IPS-15b (cell line): ENCODE results near the gene ATP5PD.
"Not testable (repeated sequence)": the region's sequence is repeated elsewhere in the genome, so short reads cannot be mapped to it uniquely, and the experiment has no call there.

Experiments used
- H3K27me3 ChIP-seq: one replicate; pipeline ENCODE4 v1.6.1; 2013; ENCODE audit warnings: low read length; ENCODE audit not compliant: control insufficient read depth, insufficient read depth
- H3K36me3 ChIP-seq: one replicate; pipeline ENCODE4 v1.6.1; 2013; ENCODE audit warnings: low read length; ENCODE audit not compliant: control insufficient read depth, insufficient read depth
- H3K4me1 ChIP-seq: one replicate; pipeline ENCODE4 v1.6.1; 2013; ENCODE audit warnings: mild to moderate bottlenecking, low read length; ENCODE audit not compliant: control insufficient read depth, insufficient read depth
- H3K4me3 ChIP-seq: one replicate; pipeline ENCODE4 v1.5.1; 2013; ENCODE audit warnings: low read depth, low read length
- H3K9ac ChIP-seq: one replicate; pipeline ENCODE4 v1.6.1; 2013; ENCODE audit warnings: low read depth, mild to moderate bottlenecking, low read length
- H3K9me3 ChIP-seq: one replicate; pipeline ENCODE4 v1.6.1; 2013; ENCODE audit warnings: mild to moderate bottlenecking, low read length; ENCODE audit not compliant: control insufficient read depth, insufficient read depth

ATP5PD gene

DNA sequence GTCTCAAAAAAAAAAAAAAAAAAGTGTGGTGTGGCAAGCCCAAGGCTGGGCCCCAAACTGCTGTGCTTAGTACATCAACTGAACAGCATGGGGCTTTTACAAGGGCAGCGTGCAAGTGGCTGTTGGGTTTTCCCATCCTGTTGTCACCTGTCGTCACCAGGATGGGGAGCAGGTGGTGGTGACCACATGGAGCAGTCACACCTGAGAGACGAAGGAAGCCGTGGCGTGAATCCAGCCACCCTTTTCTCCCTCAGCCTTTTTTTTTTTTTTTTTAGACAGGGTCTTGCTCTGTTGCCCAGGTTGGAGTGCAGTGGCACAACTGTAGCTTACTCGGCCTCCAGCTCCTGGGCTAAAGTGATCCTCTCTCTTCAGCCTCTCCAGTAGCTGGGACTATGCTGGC lies 38.4 kb downstream of the ATP5PD start:
- Histone ChIP-seq H3K9me3 (no peaks in the 10 kb centered on the region), H3K4me1 (peaks cover 5% of the 10 kb centered on the region), H3K9ac (no peak overlapping the region), H3K27me3 (no peaks in the 10 kb centered on the region), H3K4me3 (no peak overlapping the region), H3K36me3 (peaks cover 7% of the 10 kb centered on the region)

DNA sequence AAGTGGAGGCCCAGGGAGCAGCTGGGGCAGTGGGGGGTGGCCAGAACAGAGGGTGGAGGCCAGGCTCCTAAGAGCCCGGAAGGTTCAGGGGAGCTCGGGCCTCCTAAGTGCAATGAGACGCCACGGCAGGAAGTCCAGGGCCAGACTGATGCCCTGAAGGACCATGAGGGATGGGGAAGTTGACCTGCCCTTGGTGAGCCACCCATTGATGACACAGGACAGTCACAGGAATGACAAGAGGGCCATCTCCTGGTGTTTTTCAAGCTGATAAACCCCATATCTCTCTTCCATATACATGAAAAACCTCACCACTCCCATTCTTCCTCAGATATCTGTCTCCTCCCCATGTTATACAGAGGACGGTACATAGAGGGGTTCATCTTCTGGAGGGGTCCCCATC lies 40.1 kb downstream of the ATP5PD start:
- no peaks in the 10 kb centered on the region for H3K9me3 ChIP-seq
- H3K36me3 ChIP-seq: peaks cover 13% of the 10 kb centered on the region
- no peak overlapping the region for H3K4me3 ChIP-seq
- H3K4me1 ChIP-seq: peaks cover under 1% of the 10 kb centered on the region
- no peak overlapping the region for H3K9ac ChIP-seq
- H3K27me3 ChIP-seq: no peaks in the 10 kb centered on the region

DNA sequence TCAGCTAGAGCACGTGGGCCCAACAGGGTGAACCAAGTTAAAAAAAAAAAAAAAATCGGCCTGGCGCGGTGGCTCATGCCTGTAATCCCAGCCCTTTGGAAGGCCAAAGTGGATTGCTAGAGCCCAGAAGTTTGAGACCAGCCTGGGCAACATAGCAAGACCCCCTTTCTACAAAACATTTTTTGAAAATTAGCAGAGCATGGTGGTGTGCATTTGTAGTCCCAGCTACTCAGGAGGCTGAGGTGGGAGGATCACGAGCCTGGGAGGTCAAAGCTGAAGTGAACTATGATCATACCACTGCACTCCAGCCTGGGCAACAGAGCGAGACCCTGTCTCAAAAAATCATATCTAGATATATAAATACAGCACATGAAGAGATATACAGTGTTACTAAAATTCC lies 40.7 kb downstream of the ATP5PD start:
- peaks cover 17% of the 10 kb centered on the region for H3K36me3 ChIP-seq
- H3K4me3 ChIP-seq, H3K9me3 ChIP-seq, H3K27me3 ChIP-seq, H3K9ac ChIP-seq, H3K4me1 ChIP-seq: not testable (repeated sequence)

DNA sequence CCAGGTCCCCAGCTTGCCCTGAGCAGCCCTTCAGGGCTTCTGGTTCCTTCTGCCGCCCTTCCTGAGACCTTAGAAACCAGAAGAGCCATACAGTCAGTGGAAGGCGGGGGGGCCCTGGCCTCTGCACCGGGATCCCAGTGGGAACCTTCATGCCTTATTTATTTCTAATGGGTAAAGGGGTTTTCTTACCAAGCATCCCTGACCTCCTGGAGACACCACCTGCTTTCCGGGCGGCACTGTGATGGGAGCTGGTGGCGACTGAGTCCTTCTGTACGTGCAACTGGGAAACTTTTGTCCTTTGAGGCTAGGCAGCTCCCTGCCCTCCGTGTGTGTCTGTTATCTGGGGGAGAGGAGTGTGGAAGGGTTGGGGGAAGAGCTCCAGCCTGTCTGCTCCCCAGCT lies 41.5 kb downstream of the ATP5PD start:
- H3K4me1 ChIP-seq: no peaks in the 10 kb centered on the region
- peaks cover 18% of the 10 kb centered on the region for H3K36me3 ChIP-seq
- no peak overlapping the region for H3K9ac ChIP-seq
- H3K9me3 ChIP-seq: no peaks in the 10 kb centered on the region
- no peak overlapping the region for H3K4me3 ChIP-seq
- no peaks in the 10 kb centered on the region for H3K27me3 ChIP-seq

DNA sequence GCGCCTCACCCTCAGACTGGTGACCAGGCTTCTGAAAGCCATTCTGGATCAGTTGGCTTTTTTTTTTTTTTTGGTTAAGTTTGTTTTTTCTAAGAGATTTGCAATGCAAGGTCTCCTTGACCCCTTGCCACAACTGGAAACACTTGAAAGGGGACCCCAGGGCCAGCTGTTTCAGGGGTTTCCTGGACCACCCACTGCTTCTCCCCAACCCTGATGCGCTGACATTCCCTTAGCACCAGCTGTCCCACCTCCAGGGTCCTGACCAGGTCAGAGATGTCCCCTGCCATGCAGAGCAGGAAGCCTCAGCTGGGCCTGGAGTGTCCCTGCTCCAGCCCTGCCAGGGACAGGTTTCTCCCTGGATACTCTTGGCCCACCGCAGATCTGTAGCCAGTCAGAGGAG lies 42.4 kb downstream of the ATP5PD start:
- H3K27me3 ChIP-seq: no peaks in the 10 kb centered on the region
- no peaks in the 10 kb centered on the region for H3K4me1 ChIP-seq
- H3K9ac ChIP-seq: no peak overlapping the region
- H3K4me3 ChIP-seq: no peak overlapping the region
- H3K9me3 ChIP-seq: no peaks in the 10 kb centered on the region
- H3K36me3 ChIP-seq: peaks cover 18% of the 10 kb centered on the region

DNA sequence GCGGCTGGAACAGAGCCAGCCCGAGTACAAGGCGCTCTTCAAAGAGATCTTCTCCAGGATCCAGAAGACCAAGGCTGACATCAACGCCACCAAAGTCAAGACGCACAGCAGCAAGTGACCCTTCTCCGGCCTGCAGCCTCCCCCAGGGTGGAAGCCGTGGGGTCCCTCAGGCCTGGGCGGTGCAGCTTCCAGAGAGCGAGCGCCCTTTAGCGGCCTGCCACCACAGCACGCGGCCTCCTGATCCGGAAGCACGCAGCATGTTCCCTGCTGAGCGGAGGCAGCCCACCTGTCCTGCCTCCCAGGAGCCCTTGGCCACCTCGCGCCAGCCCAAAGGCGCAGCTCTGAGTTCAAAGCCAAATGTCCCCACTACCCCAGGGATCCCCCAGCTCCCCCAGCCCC lies 42.8 kb downstream of the ATP5PD start:
- no peak overlapping the region for H3K4me3 ChIP-seq
- H3K9ac ChIP-seq: no peak overlapping the region
- H3K4me1 ChIP-seq: no peaks in the 10 kb centered on the region
- H3K9me3 ChIP-seq: no peaks in the 10 kb centered on the region
- peaks cover 18% of the 10 kb centered on the region for H3K36me3 ChIP-seq
- H3K27me3 ChIP-seq: no peaks in the 10 kb centered on the region

DNA sequence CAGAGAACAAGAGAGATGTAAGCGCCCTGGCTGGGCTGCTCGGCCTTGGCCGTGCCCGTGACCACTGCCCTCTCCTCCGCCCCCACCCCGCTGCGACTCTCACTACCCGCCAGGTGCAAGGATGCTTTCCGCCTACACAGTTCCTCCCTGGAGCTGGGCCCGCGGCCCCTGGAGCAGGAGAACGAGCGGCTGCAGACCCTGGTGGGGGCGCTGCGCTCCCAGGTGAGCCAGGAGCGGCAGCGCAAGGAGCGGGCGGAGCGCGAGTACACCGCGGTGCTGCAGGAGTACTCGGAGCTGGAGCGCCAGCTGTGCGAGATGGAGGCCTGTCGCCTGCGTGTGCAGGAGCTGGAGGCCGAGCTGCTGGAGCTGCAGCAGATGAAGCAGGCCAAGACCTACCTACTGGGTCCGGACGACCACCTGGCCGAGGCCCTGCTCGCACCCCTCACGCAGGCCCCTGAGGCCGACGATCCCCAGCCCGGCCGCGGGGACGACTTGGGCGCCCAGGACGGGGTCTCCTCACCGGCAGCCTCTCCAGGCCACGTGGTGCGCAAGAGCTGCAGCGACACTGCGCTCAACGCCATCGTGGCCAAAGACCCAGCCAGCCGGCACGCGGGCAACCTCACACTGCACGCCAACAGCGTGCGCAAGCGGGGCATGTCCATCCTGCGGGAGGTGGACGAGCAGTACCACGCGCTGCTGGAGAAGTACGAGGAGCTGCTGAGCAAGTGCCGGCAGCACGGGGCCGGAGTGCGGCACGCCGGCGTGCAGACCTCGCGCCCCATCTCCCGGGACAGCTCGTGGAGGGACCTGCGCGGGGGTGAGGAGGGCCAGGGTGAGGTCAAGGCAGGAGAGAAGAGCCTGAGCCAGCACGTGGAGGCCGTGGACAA lies 43.5 kb downstream of the ATP5PD start:
- Histone ChIP-seq H3K27me3 (no peaks in the 10 kb centered on the region), H3K4me1 (no peaks in the 10 kb centered on the region), H3K4me3 (no peak overlapping the region), H3K9ac (no peak overlapping the region), H3K9me3 (no peaks in the 10 kb centered on the region), H3K36me3 (peaks cover 18% of the 10 kb centered on the region)

DNA sequence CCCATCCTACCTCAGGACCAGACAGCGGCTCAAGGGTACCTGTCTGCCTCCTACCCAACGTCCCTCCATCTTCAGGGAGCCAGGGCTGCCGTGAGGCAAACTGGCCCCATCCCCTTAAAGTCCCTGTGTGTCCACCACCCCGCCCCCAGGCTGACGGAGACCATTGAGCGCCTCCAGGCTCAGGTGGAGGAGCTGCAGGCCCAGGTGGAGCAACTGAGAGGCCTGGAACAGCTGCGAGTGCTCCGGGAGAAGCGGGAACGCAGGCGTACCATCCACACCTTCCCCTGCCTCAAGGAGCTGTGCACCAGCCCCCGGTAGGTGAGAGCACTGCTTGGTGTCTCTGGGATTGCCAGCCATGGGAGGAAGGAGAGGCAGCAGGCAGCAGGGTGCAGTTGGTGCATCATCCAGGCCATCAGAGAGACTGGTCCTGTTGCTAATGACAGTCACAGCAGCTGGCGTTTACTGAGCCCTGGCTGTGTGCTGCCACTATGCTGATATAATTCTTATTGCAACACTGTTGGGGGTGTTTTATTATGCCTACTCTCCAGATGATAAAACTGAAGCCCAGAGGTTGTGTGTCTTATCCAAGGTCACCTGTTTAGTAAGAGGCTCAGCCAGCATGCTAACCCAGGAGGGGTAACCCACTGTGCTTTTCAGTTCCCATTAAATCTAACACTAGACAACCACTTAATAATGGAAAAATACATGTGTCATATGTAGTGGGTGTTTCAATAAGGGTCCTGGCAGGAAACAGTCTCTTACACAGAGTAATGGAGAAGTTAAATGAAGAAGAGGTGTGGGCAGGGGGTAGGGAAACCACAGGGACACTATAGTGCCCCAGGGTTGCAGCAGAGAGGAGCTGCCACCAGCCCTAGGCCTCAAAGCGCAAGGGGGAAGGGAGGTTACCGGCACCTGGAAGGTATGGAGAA lies 44.6 kb downstream of the ATP5PD start:
- H3K4me3 ChIP-seq: no peak overlapping the region
- no peak overlapping the region for H3K9ac ChIP-seq
- no peaks in the 10 kb centered on the region for H3K4me1 ChIP-seq
- no peaks in the 10 kb centered on the region for H3K27me3 ChIP-seq
- H3K36me3 ChIP-seq: peaks cover 18% of the 10 kb centered on the region
- H3K9me3 ChIP-seq: no peaks in the 10 kb centered on the region

DNA sequence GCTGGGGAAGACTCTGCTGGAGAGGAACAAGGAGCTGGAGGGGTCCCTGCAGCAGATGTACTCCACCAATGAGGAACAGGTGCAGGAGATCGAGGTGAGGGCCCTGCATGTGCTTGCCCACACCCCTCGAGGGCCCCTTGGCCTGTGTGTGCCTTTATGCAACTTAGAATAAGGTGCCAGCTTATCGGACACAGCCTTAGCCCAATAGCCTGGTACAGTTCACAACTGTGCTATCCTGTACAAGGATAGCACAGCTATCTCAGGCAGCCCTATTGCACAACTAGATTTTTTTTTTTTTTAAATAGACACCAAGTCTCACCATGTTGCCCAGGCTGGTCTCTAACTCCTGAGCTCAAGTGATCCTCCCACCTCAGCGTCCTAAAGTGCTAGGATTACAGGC lies 47.2 kb downstream of the ATP5PD start:
- no peaks in the 10 kb centered on the region for H3K27me3 ChIP-seq
- H3K9me3 ChIP-seq: no peaks in the 10 kb centered on the region
- H3K9ac ChIP-seq: no peak overlapping the region
- H3K4me3 ChIP-seq: no peak overlapping the region
- H3K4me1 ChIP-seq: no peaks in the 10 kb centered on the region
- peaks cover 18% of the 10 kb centered on the region for H3K36me3 ChIP-seq

DNA sequence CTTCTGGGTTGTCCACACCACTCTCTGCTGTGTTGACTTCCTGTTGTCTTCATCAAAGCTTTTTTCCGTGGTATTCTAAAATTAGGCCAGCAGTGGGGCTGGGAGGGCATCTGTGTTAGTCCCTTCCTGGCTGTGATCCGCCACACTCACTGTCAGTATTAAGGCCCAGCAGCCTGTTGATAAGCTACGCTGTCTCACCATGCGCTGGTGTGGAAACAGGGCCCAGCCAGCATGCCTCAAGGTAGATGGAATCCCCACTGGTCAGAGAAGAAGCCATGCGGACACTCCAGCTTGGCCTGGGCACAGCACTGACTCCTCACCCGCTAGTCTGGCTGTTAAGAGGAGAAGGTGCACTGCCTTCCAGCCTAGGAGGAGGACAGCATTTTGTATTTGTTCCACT lies 48.0 kb downstream of the ATP5PD start:
- H3K9ac ChIP-seq: no peak overlapping the region
- no peaks in the 10 kb centered on the region for H3K9me3 ChIP-seq
- peaks cover 15% of the 10 kb centered on the region for H3K36me3 ChIP-seq
- H3K4me3 ChIP-seq: no peak overlapping the region
- no peaks in the 10 kb centered on the region for H3K4me1 ChIP-seq
- H3K27me3 ChIP-seq: no peaks in the 10 kb centered on the region

DNA sequence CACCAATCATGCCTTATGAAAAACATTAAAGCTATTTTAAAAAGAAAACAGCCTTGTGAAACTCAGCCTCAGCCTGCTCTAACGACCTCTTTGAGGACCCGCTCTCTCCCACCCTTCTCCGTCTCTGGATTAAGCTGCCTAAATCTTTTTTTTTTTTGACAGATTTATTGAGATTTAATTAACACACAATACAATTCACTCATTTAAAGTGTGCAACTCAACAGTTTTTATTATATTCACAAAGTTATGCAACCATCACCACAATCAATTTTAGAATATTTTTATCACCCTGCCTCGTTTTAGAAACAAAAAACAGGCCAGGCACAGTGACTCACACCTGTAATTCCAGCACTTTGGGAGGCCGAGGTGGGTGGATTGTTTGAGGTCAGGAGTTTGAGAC lies 50.9 kb downstream of the ATP5PD start:
- Histone ChIP-seq H3K36me3 (no peaks in the 10 kb centered on the region), H3K9ac (no peak overlapping the region), H3K4me1 (no peaks in the 10 kb centered on the region), H3K4me3 (no peak overlapping the region), H3K27me3 (no peaks in the 10 kb centered on the region), H3K9me3 (no peaks in the 10 kb centered on the region)

DNA sequence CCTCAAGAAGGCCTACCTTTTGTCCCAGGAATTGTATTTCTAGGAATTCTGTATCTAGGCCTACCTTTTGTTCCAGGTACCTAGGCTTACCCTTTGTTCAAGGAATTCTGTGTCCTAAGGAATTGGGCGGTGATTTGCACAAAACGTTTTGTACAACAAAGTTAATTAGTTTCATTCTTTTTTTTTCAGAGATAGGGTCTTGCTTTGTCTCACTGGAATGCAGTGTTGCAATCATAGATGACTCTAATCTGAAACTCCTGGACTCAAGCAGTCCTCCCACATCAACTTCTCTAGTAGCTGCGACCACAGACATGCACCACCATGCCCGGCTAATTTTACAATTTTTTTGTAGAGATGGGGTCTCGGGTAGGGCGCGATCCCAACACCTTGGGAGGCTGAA lies 52.3 kb downstream of the ATP5PD start:
- no peaks in the 10 kb centered on the region for H3K27me3 ChIP-seq
- H3K4me1 ChIP-seq: no peaks in the 10 kb centered on the region
- no peak overlapping the region for H3K4me3 ChIP-seq
- H3K9me3 ChIP-seq: no peaks in the 10 kb centered on the region
- no peak overlapping the region for H3K9ac ChIP-seq
- H3K36me3 ChIP-seq: no peaks in the 10 kb centered on the region
